Endothelial cell of umbilical vein (primary cell): Measurements from ENCODE around the gene SRSF2. TPM values are rescaled to one million over a fixed set of nuclear protein-coding genes. Genes with fewer than 3 reads are reported as not detected.
"Not testable (repeated sequence)": the region's sequence is repeated elsewhere in the genome, so short reads cannot be mapped to it uniquely, and the experiment has no call there.

Source experiments
- BruUV-seq: library from RNA; stranded (reverse); fragments of 400-500 nt; replicated peaks from 2 replicates; lab custom pipeline; 2021; lab: Mats Ljungman, UMichigan
- CTCF ChIA-PET: fragments of 300-600, 350-600 bp; sonication (Branson Sonifier 250); formaldehyde crosslinking; loops from one replicate; lab custom pipeline; 2021; ENCODE audit warnings: antibody characterized with exemption, inconsistent platforms; lab: Charles Lee
- POLR2A ChIA-PET: fragments of 300-600, 350-600 bp; sonication (Branson Sonifier 250); formaldehyde crosslinking; loops from one replicate; lab custom pipeline; 2021; ENCODE audit warnings: antibody characterized with exemption, inconsistent platforms; lab: Charles Lee
- DNase-seq: peaks from one replicate; pipeline ENCODE4 v3.0.0-alpha.2; 2011; ENCODE audit warnings: low read depth, low spot score
- FAIRE-seq: peaks from 2 replicates; lab custom pipeline; 2011; peaks lifted over from hg19 to GRCh38; lab: Jason Lieb, UNC
- H2AFZ ChIP-seq: 2 replicates; pipeline ENCODE4 v1.6.0; 2012; ENCODE audit warnings: low read depth, low read length, control low read depth, inconsistent platforms
- H3K27ac ChIP-seq: 2 replicates; pipeline ENCODE4 v1.5.1; 2011; ENCODE audit warnings: low read depth, mild to moderate bottlenecking, control low read depth, low read length, moderate library complexity; ENCODE audit not compliant: insufficient read depth
- H3K27me3 ChIP-seq, 2 experiments: 2 replicates each; pipeline versions ENCODE4 v1.6.0 to v1.6.1; 2011; ENCODE audit warnings: low read length in 2 of 2, mixed read lengths in 1 of 2; ENCODE audit not compliant: control insufficient read depth in 2 of 2, insufficient read depth in 2 of 2
- H3K36me3 ChIP-seq, 2 experiments: 2 replicates in 1 of 2; 3 replicates in 1 of 2; pipeline ENCODE4 v1.5.1; 2011; ENCODE audit warnings: low read length in 2 of 2, mild to moderate bottlenecking in 1 of 2, moderate library complexity in 1 of 2; ENCODE audit not compliant: control insufficient read depth in 2 of 2, insufficient read depth in 2 of 2; ENCODE audit errors: extremely low read depth in 1 of 2
- H3K4me1 ChIP-seq: 3 replicates; pipeline ENCODE4 v1.5.1; 2011; ENCODE audit warnings: mild to moderate bottlenecking, low read length; ENCODE audit not compliant: control insufficient read depth, insufficient read depth; ENCODE audit errors: extremely low read depth
- H3K4me2 ChIP-seq: 2 replicates; pipeline ENCODE4 v1.6.1; 2011; ENCODE audit warnings: low read length, control low read depth, mixed read lengths; ENCODE audit not compliant: insufficient read depth
- H3K4me3 ChIP-seq, 3 experiments: fragments of 200-600 bp in 1 of 3; sonication (generic), shearing (Covaris generic) in 1 of 3; replicated peaks in 1 of 3; 2 replicates each; pipeline ENCODE4 v1.5.1; 2011 to 2016; ENCODE audit warnings: control low read depth in 3 of 3, low read length in 3 of 3, mild to moderate bottlenecking in 2 of 3, inconsistent platforms in 1 of 3, low read depth in 1 of 3, moderate library complexity in 1 of 3; ENCODE audit not compliant: insufficient read depth in 1 of 3
- H3K79me2 ChIP-seq: 2 replicates; pipeline ENCODE4 v1.6.0; 2012; ENCODE audit warnings: low read length, inconsistent platforms; ENCODE audit not compliant: control insufficient read depth, insufficient read depth
- H3K9ac ChIP-seq: replicated peaks from 2 replicates; pipeline ENCODE3; 2011; ENCODE audit warnings: low read length, control low read depth; ENCODE audit not compliant: insufficient read depth; ENCODE audit errors: extremely low read depth
- H3K9me1 ChIP-seq: replicated peaks from 3 replicates; pipeline ENCODE4 v1.6.0; 2011; ENCODE audit warnings: mild to moderate bottlenecking, low read length; ENCODE audit not compliant: control insufficient read depth, insufficient read depth; ENCODE audit errors: extremely low read depth
- H3K9me3 ChIP-seq: replicated peaks from 2 replicates; pipeline ENCODE4 v1.5.1; 2012; ENCODE audit warnings: low read length, inconsistent platforms; ENCODE audit not compliant: control insufficient read depth, insufficient read depth
- H4K20me1 ChIP-seq: replicated peaks from 2 replicates; pipeline ENCODE3; 2011; ENCODE audit warnings: mild to moderate bottlenecking, low read length; ENCODE audit not compliant: control insufficient read depth, insufficient read depth; ENCODE audit errors: extremely low read depth
- CTCF ChIP-seq, 2 donors: IDR thresholded peaks; 1 replicate in 1 of 2; 2 replicates in 1 of 2; pipeline ENCODE4 v1.5.1; 2011; ENCODE audit warnings: low read length in 2 of 2, mild to moderate bottlenecking in 2 of 2, moderate library complexity in 2 of 2, control low read depth in 1 of 2, inconsistent platforms in 1 of 2, low read depth in 1 of 2; ENCODE audit not compliant: insufficient read depth in 1 of 2; ENCODE audit errors: extremely low read depth in 1 of 2
- EZH2 ChIP-seq: IDR thresholded peaks from 2 replicates; pipeline ENCODE4 v1.6.1; 2012; ENCODE audit warnings: borderline replicate concordance, low read depth, mild to moderate bottlenecking, moderate library complexity, low read length, inconsistent platforms; ENCODE audit not compliant: severe bottlenecking
- FOS ChIP-seq: IDR thresholded peaks from 2 replicates; pipeline ENCODE4 v1.6.1; 2011; ENCODE audit warnings: mild to moderate bottlenecking, low read length, moderate library complexity, borderline replicate concordance; ENCODE audit not compliant: insufficient read depth
- GATA2 ChIP-seq: IDR thresholded peaks from 2 replicates; pipeline ENCODE4 v1.7.0; 2011; ENCODE audit warnings: low read depth, mild to moderate bottlenecking, moderate library complexity, mixed read lengths, low read length; ENCODE audit not compliant: insufficient read length, insufficient read depth
- JUN ChIP-seq: IDR thresholded peaks from 2 replicates; pipeline ENCODE4 v1.6.1; 2011; ENCODE audit warnings: borderline replicate concordance, low read depth; ENCODE audit not compliant: insufficient read length, insufficient read depth
- MAX ChIP-seq: IDR thresholded peaks from 2 replicates; pipeline ENCODE4 v1.6.1; 2011; ENCODE audit not compliant: insufficient read depth, insufficient read length
- MYC ChIP-seq: IDR thresholded peaks from one replicate; pipeline ENCODE4 v1.6.1; 2011; ENCODE audit warnings: mild to moderate bottlenecking, low read depth, low read length
- POLR2A ChIP-seq: IDR thresholded peaks from 2 replicates; pipeline ENCODE4 v1.6.1; 2012; ENCODE audit warnings: low read depth, mild to moderate bottlenecking, control low read depth, low read length
- POLR2AphosphoS5 ChIP-seq: IDR thresholded peaks from 2 replicates; pipeline ENCODE4 v1.6.1; 2012; ENCODE audit warnings: low read depth, mild to moderate bottlenecking, control low read depth, low read length, moderate library complexity; ENCODE audit not compliant: insufficient read depth
- dilution Hi-C: fragments of 300-500 bp; cut with MboI; formaldehyde crosslinking; loops from one replicate; pipeline ENCODE4 v1.15.0; 2019; ENCODE audit warnings: low sequenced_read_pairs; ENCODE audit not compliant: extremely low pct_ligation_motif_present
- intact Hi-C: fragments of 100-400 bp; cut with micrococcal nuclease; formaldehyde crosslinking; loops from one replicate; pipeline ENCODE4 v1.10.0; 2022
- polyA plus RNA-seq, 4 experiments: library from polyadenylated mRNA; depleted of rRNA in 3 of 4; stranded (reverse) in 3 of 4; unstranded in 1 of 4; fragments of >200 nt; gene quantifications; 2 replicates each; pipeline versions ENCODE4 v1.2.1 to v1.2.3, GENCODE V29; 2011 to 2012; ENCODE audit warnings: missing spikeins in 1 of 4
- total RNA-seq: library from RNA; stranded (reverse); gene quantifications from 2 replicates; pipeline ENCODE4 v1.2.3, GENCODE V29; 2021

Gene SRSF2
- total and polyA plus RNA-seq, 2 donors (not counting 3 experiments of a cell fraction or from before 2014, with no cell fraction given), result 283 to 307 TPM

GRCh38 chr17:76722977-76723376 lies 14.2 kb downstream of the SRSF2 start:
- Histone ChIP-seq H3K79me2 (peaks cover 49% of the 10 kb centered on the region), H3K4me1 (peaks cover 18% of the 10 kb centered on the region), H3K36me3 (peaks cover 20 to 34% of the 10 kb centered on the region in 2 experiments)
- DNase-seq, H3K4me2 ChIP-seq, H4K20me1 ChIP-seq, FAIRE-seq, H3K27ac ChIP-seq, H2AFZ ChIP-seq, H3K9ac ChIP-seq, H3K4me3 ChIP-seq, BruUV-seq, intact Hi-C loops, H3K9me1 ChIP-seq, H3K27me3 ChIP-seq, H3K9me3 ChIP-seq, dilution Hi-C loops, CTCF ChIA-PET: not testable (repeated sequence)
- POLR2A ChIA-PET, result interaction anchor here (0.7 kb wide), 1 partner anchor 50 kb away, joined by 3 read pairs; no protein-coding TSS in a partner anchor

GRCh38 chr17:76722279-76722678 lies 14.9 kb downstream of the SRSF2 start:
- FAIRE-seq (no peak), DNase-seq (no peak)
- peaks cover 20 to 35% of the 10 kb centered on the region in 2 experiments for H3K36me3 ChIP-seq
- dilution Hi-C loops (no loop called here), intact Hi-C loops (no loop called here)
- peaks cover 11% of the 10 kb centered on the region for H3K4me1 ChIP-seq
- no peak overlapping the region for H2AFZ ChIP-seq
- H4K20me1 ChIP-seq, result no peaks in the 10 kb centered on the region
- no peak overlapping the region for H3K27ac ChIP-seq
- H3K4me3 ChIP-seq, result no peak overlapping the region
- no peaks in the 10 kb centered on the region for H3K9me1 ChIP-seq
- H3K27me3 ChIP-seq, result no peaks in the 10 kb centered on the region
- peaks cover 42% of the 10 kb centered on the region for H3K79me2 ChIP-seq
- BruUV-seq, result no TSS peak
- peak overlapping the region; percentile 4 for H3K9ac ChIP-seq
- no peaks in the 10 kb centered on the region for H3K9me3 ChIP-seq
- ChIA-PET POLR2A (no interaction called here), CTCF (no interaction called here)
- no peak overlapping the region for H3K4me2 ChIP-seq
- TF ChIP-seq MAX, result no peak
- TF ChIP-seq GATA2, result no peak
- TF ChIP-seq CTCF (IDR thresholded peaks at IDR 0.05; ENCODE audit: extremely low read depth in 1 of 2, insufficient read depth in 1 of 2, low read depth in 1 of 2, low read length in 2 of 2), result no peak
- TF ChIP-seq MYC, result no peak
- TF ChIP-seq FOS, result no peak
- TF ChIP-seq POLR2AphosphoS5, result no peak
- no peak for TF ChIP-seq POLR2A
- no peak for TF ChIP-seq EZH2
- TF ChIP-seq JUN, result no peak
